ENCODE data around the gene EIPR1.

Gene EIPR1

DNA sequence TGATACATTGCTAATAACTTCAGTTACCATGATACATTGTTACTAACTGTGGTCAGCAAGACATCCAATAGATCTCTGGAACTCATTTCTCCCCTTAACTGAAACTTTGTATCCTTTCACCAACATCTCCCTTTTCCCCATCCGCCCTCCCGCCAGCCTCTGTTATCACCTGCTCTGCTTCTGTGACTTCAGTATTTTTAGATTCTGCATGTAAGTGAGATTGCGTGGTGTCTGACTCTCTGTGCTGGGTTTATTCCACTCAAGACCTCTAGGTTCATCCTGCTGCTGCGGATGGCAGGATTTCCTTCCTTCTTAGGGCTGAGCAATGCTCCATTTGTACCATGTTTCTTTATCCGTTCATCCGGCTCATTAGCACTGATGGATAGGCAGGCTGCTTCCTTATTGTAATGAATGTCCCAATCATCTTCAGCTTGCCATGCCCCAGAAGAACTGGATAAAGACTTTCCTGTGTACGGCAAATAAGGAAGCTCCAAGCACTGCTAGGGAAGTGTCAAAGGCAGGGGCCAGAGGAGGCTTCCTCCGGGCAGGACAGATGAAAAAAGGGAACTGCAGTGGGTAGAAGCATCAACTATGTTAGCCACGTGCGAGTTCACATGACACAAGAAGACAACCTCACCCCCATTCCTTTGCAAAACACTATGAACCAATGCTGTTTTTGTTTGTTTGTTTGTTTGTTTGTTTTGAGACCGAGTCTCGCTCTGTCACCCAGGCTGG, 113.4 kb downstream of the EIPR1 start:
- DNase-seq: no peak

DNA sequence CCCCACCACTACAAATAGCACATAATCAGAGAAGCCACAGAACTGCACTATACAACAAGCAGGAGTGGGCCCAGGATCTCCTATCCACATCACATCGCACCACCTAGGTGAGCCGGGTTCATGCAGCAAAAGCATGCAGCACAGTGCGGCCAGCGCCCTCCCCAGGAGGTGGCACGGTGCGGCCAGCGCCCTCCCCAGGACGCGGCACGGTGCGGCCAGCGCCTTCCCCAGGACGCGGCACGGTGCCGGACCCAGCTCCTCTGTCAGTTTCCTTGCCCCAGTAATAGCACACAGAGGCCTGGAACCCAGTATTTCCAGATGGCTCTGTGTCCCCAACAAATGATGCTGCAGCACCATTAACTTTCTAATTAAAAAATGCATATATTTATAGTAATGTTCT, 114.1 kb downstream of the EIPR1 start:
- DNase-seq: no peak

DNA sequence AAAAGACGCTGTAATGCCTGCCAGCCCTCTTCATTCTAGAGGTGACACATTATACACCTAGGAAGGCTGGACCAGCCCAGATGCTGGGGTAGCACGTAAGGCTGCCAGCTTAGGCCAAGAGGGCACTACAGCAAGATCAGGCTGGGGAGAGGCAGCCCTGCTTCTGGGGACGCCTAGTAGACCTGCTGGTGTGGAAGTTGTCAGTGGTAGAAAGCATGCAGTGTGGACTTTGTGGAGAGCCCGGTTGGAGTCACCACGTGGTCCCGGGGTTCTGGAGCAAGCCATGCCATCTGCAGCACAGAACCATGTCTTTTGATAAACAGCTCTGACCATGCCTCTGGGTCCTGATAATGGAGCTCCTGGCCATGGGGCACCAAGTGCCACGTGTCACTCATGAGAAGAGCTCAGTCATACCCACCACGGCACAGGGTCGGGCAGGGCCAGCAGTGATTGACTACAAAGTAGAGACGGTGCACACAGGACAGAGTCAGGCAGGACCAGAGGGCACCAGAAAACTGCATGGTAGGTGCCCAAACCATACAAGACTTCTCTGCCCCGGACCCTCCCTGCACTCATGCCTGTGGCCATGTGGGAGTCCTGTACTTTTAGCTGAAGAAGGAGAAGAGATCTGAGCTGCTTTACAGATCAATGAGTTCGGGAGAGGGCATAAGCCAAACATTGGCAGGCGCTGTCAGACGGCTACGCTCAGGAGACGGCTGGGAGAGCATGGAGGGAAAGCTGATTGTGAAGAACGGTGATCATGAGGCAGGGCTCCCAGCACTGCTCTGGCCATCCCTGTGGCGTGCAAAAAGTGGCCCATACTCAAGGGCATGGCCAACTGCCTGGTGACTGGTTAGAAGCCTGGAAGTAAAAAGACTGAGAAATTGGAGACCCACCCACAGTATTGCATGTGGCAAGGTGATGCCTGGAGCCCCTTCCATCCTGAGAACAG, 114.9 kb downstream of the EIPR1 start:
- DNase-seq: no peak

DNA sequence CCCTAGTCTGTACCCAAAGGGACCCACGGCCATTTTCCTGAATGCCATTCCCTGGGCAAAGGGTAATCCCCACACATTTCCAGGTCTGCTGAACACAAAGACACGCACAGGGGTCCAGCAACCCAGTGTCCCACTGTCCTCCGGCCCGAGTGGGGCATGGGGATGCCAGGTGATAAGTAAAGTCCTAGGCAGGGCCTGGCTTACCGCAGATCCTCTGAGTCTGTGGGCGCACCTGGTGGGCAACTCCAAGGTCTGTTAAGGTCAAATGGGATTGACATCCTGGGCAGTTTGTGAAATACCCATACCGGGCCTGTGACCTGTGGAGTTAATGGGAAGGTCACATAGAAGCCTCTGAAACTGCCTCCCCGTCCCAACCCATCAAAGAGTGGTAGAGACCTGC, 116.1 kb downstream of the EIPR1 start:
- DNase-seq: no peak

DNA sequence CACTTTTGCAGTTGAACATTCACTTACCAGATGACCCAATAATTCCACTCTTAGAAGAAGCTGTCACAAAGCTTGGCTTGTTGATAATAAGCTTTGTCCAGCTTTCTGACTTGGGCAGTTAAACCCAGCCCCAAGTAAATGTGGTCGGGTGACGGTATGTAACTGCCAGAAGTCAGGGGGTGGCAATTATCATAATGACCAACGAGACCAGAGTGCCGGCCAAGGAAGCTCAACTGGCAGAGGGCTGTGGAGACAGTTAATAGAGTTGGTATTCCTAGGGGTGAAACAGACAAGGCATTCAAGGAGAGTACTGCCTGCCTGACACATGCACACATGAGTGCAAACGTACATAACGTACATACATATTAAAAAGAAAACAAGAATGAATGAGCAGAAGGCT, 116.7 kb downstream of the EIPR1 start:
- DNase-seq: no peak

DNA sequence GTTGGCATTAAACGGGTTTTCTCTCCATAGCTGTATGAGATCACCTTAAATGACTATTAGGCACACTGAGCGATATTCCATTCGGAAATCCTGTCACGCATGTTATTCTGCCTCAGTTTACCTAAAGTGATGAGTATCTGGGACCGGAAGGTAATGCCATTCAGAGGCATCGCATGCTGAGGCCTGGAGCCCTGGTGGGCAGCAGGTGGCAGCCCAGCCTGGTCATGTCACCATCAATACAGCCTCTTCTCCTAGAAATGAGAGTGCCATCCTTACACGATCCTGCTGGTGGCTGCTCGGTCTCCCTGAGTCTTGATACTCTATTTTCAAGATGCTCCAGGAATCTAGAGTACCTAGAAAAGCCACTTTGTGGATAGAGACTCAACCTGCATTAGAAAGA, 119.8 kb downstream of the EIPR1 start:
- DNase-seq: no peak

DNA sequence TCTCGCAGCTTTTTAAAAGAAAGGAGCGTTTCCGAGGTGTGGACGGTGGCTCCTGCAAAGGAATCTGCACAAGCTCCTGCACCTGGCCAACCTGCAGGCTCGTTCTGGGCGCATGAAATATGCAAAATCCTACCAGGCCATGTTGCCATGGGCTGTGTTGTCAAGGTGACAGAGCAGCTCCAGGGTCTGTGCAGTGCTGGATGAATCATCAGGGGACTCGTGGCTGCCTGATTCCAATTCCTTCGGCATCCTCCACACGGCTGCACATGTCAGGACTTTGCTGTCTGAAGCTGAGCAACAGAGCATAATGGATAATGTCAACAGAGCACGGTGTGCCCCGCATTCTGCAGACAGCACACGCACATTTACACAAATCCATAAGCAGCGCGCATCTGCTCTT, 120.5 kb downstream of the EIPR1 start:
- DNase-seq: no peak

DNA sequence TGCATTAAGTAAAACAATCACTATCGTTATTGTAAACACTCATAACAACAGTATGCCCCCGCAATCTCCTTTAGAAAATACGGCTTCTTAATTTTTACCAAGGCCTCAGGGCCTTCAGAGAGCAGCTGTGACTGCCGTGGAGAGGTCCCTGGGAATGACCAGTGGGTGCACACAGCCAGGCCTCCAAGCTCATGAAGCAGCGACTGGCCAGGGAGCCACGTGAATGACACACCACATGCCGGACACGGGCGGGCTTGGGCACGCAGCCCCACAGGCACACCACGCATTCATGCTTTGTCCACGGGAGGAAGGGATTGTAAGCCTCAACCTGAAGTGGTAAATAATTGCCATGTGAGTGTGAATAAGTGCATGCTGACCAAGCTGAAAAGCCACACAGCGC, 121.0 kb downstream of the EIPR1 start:
- no peak for DNase-seq

DNA sequence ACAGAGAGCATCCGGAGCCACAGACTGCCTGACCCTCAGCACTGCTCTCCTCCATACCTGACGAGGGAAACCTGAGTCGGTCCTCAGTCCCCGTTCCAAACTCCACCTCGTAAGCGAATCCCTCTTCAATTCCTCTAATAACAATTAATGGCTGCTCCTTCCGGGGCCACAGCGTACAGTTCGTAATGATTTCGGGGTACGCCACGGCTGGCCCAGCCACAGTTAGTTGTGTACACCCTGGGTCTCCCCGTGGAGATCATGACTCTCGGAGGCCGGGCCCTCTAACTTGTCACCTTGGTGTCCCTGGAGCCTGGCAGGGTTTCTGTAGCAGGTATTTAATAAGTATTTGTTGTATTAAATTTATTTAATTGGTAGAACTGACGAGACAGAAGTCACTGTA, 121.5 kb downstream of the EIPR1 start:
- DNase-seq: no peak

DNA sequence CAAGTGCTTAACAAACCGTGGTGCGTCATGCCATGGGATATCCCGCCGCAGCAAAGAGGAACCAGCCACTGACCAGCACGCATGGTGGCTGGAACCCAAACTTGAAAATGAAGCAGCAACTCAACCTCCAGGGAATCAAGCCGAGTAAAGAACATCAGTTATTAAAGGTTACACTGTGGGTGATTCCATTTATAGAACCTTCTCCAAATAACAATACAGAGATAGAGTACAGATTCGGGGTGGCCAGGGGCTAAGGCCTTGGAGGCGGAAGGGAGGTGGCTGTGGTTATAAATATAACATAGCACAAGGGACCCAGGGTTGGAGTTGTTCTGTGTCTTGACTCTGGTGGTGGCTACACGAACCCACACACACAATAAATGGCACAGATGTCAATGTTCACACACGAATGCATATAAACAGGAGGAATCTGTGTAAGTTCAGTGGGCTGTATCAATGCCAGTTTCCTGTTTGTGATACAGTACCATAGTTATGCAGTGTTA, 123.1 kb downstream of the EIPR1 start:
- DNase-seq: no peak

DNA sequence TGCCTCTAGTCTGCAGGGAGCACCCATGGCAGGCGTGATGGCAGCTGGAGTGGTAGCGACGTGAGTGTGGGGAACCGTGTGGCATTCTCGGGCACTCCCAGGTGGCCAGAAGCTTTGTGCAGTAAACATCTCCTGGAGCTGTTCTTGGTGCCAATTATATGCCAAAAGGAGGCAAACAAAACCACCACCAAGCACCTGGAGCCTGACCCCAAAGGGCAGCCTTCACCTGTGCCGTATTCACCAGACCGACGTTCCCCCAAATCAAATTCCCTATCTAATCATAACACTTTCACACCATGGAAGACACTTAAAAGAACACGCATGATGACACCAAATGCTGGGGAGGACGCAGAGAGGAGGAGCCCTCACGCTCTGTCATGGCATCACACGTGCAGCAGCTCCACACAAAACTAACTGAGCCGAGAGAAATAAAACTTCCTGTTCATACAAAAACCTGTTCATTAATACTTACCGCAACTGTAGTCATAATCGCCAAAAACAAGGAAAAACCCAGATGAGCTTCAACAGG, 123.6 kb downstream of the EIPR1 start:
- DNase-seq: no peak

DNA sequence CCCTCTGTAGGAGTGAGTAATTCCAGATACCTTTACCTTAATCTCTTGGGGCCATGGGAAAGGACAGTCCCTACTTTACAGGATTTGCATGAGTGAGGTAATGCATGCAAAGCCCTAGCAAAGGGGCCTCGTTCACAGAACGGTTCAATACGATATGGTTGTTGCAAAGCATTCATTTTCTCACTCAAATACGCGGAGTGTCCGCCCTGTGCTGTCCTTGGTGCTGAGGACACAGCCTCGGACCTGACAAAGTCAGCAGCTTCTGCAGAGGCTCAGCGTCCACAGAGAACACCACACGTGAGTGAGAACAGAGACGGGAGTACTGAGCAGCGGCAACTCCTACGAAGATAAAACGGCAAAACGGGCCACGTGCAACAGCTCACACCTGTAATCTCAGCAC, 125.7 kb downstream of the EIPR1 start:
- DNase-seq: no peak

DNA sequence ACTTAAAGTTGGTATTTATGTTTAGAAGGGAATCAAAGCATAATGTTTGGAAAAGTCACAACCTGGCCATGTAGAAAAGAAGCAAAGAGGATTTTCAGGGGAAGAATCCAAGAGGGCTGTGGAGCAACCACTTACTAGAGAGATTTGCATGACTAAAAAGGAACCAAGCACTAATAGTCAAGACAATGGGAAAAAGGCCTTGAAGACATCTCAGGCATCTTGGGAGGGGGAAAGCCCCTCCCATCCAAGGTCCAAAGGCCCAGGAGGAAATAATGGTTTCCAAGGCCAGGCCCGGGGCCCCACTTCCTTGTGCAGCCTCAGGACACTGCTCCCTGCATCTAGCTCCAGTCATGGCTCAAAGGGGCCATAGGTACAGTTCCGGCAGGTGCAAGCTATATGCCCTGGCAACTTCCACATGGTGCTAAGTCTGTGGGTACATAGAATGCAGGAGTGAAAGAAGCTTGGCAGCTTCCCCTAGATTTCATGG, 128.1 kb downstream of the EIPR1 start:
- DNase-seq: no peak

DNA sequence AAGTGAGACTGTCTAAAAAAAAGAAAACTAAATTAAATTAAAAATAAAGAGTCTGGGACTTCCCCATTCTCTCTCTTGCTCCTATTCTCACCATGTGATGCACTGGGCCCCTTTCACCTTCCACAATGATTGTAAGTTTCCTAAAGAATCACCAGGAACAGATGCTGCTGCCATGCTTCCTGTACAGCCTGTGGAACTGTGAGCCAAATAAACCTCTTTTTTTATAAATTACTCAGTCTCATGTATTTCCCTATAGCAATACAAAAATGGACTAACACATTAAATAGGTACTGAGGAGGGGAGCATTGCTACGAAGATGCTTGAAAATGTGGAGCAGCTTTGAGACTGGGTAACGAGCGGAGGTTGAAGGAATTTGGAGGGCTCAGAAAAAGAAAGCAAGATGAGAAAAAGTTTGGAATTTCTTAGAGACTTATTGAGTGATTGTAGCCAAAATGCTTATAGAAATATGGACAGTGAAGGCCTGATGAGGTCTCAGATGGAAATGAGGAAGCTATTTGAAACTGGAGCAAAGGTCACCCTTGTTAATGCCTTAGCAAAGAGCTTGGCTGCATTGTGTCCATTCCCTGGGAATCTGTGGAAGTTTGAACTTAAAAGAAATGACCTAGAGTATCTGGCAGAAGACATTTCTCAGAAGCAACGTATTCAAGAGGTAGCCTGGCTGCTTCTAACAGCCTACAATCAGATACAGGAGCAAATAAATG, 128.7 kb downstream of the EIPR1 start:
- no peak for DNase-seq

DNA sequence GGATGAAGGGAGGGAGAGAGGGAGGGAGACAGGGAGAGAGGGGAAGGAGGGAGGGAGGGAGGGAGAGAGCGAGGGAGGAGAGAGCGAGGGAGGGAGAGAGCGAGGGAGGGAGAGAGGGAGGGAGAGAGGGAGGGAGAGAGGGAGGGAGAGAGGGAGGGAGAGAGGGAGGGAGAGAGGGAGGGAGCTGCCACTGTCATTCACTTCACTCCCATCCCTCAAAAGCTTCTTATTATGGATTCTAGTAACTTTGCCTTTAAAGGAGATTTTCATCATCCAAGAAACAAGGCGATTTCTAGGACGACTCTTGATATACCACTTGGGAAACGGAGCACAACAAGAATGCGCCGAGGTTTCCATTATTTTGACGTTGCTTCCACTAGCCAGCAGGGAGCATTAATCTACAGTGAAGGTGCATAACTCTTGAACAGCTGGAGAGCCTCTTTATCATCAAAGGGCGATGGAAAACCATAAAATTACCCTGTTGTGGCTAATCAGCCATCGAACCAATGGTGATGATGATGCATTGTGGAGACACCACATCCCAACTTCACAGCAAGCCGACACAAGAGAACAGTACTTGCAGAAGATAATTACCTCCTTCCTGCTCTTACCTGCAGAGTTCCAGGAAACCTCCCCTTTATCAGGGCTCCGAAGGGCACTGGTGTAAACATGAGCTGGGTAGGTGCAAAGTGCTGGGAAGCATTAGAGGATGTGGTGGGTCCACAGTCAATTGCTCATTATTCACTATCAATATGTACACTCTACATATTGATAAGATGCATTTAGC, 130.5 kb downstream of the EIPR1 start:
- DNase-seq: no peak

DNA sequence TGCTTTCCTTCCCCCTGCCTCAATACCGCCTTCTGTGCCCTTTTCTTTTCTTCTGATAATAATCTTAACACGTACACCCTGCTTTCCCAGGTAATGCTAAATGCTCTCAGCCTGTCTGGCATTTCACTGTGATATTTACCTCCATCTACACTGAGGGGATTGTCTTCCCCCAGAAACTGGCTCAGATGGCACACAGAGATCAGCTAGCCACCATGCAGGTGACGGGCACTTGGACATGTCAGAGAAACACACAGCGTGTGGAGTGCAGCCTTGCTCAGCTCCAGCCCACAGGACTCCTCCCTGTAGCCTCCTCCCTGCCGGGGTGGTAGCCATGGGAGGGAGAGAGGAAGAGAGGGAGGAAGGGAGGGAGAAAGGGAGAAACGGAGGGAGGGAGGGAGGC, 131.2 kb downstream of the EIPR1 start:
- DNase-seq: no peak

DNA sequence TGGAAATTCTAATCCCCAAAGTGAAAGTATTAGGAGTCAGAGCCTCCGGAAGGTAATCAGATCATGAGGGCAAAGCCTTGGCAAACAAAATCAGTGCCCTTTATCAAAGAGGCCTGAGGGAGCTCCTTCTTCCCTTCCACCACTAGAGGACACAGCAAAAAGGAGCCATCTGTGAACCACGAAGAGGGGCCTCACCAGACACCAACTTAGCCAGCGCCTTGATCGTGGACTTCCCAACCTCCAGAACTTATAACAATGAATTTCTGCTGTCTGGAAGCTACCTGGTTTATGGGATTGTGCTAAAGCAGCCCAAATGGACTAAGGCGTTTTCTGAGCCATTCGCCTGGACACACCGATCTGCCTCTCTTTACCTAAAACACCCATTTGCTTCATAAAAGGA, 133.1 kb downstream of the EIPR1 start:
- DNase-seq: no peak

DNA sequence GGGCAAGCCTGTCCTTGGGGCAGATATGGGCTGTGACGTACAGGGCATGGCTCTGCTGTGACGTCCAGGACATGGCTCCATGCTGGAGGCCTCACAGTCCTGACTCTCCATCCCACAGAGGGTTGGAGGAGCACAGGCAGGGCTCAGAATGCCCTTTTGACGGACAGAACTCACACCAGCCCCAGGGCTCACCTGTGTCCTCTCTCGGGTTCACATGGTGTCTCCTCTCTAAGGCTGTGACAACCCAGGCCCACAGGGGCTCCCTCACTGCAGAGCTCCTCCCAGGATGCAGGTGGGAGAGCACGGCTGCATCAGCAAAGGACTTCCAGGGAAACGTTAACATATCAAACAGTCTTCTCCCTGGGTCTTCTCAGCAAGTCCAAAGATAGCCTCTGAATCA, 133.8 kb downstream of the EIPR1 start:
- DNase-seq: no peak

DNA sequence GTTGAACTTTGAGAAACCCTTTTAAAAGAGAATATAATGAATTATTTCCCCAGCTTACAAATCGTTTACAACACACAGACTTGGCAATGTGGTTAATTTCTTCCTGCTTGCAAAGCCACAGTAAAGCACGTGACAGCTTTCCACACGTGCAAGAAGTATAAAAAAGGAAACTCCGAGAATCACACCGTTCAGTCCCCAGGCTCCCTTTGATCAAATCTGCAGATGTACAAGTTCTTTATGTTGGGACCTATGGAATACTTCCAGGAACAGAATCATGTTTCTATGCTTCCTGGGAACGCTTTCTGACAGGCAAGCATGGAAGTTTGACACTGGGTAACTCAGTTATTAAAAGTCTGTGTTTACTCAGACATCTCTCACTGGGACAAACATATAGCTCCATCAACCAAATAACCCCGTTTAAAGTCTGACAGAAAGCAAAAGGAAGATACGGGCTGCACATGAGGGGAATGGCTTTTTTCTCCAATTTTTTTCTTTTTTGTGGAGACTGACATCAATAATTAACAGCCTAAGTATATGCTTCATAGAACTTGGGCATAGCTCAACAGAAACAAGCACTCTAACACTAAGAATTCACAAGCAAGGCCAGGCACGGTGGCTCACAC, 134.8 kb downstream of the EIPR1 start:
- DNase-seq: peak; percentile 26 to 33

DNA sequence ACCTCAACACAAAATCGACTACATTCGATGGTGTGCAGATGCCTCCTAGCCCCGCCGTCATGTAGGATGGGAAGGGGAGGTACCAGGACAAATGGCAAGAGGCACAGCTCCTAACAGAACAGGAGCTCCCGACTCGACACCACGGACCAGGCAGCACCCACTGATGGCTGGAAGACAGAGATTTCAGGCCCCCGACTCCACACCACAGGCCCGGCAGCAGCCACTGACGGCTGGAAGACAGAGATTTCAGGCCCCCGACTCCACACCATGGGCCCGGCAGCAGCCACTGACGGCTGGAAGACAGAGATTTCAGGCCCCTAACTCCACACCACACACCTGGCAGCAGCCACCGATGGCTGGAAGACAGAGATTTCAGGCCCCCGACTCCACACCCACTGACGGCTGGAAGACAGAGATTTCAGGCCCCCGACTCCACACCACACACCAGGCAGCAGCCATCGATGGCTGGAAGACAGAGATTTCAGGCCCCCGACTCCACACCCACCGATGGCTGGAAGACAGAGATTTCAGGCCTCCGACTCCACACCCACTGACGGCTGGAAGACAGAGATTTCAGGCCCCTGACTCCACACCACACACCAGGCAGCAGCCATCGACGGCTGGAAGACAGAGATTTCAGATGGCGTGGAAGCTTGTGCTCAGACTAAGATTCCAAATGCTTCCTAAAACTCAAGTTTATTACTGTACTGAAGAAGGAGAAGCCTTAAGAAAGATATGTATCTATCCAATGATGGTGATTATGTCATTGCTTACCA, 135.5 kb downstream of the EIPR1 start:
- DNase-seq: no peak

Data from stimulated activated CD4-positive, alpha-beta T cell treated with anti-CD3 and anti-CD28 coated beads, Interleukin-2, amount 100 ng/mL, for 24 hours (primary cell).